CD4-positive, alpha-beta T cell treated with Interleukin-10 for 1 hour (primary cell): ENCODE results near the gene TARS1.
A peak's percentile ranks its signal among the peaks of the same experiment; 100 is the strongest.

Source experiments
- DNase-seq: peaks from one replicate; pipeline ENCODE4 v3.0.0-alpha.2; 2020

TARS1 gene

DNA sequence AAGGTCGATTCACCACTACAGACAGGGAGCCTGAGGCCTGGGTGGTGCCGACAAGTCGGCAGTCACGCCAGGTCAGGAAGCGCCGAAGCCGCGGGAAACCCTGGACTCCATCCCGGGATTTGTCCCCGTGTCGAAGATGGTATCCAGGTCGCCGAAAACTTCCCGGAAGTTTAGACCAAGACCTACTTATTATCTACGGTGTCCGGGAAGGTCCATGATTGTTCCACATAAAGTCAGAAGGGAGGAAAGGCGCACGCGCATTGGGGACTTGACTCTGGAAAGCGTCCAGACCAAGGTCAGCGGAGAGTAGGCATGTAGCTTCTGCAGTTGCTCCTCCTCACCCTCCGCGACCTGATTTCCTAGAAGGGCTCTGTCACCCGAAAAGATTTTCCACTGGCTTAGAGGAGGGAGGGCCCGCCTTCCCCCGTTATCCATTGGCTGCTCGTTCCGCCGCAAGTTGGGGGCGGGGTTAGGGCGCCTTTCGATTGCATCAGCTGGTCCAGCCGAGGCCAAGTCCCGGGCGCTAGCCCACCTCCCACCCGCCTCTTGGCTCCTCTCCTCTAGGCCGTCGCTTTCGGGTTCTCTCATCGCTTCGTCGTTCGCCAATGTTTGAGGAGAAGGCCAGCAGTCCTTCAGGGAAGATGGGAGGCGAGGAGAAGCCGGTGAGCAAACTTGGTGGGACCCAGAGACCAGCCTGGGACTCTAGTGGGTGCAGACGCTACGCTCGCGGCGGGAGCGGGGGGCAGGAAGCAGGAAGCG, at the start of gene TARS1:
Gene TARS1, plus strand, starts transcription at position 484 of the 759 bp plus-strand sequence. Its CDS starts 122 bp downstream, at position 606.
- DNase-seq = peak; percentile 95

DNA sequence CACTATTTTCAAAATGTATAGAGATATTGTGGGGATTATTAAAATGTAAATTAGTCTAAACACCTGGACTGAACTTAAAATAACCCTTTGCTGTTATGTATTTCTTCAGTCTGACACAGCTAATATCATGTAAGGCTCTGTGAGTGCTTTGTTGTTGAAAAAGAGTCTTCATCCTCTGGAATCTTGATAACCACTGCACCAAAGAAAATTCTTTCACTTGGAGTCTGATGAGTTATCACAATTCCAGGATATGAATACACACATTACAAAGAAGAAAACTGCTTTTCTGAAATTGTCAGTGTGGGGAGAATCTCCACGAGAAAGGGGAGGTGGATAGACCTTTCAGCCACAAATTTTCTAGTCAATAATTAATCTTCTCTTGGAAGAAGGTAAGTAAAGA, 42.3 kb upstream of the TARS1 start:
- DNase-seq = no peak

DNA sequence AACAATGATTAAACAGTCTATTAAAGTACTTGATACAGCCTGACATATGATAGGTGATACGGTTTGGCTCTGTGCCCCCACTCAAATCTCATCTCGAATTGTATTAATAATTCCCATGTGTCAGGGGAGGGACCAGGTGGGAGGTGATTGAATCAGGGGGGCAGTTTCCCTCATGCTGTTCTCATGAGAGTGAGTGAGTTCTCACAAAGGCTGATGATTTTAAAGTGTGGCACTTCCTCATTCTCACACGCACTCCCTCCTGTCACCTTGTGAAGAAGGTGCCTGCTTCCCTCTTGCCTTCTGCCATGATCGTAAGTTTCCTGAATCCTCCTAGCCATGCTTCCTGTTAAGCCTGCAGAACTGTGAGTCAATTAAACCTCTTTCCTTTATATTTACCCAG, 40.1 kb upstream of the TARS1 start:
- DNase-seq = no peak

DNA sequence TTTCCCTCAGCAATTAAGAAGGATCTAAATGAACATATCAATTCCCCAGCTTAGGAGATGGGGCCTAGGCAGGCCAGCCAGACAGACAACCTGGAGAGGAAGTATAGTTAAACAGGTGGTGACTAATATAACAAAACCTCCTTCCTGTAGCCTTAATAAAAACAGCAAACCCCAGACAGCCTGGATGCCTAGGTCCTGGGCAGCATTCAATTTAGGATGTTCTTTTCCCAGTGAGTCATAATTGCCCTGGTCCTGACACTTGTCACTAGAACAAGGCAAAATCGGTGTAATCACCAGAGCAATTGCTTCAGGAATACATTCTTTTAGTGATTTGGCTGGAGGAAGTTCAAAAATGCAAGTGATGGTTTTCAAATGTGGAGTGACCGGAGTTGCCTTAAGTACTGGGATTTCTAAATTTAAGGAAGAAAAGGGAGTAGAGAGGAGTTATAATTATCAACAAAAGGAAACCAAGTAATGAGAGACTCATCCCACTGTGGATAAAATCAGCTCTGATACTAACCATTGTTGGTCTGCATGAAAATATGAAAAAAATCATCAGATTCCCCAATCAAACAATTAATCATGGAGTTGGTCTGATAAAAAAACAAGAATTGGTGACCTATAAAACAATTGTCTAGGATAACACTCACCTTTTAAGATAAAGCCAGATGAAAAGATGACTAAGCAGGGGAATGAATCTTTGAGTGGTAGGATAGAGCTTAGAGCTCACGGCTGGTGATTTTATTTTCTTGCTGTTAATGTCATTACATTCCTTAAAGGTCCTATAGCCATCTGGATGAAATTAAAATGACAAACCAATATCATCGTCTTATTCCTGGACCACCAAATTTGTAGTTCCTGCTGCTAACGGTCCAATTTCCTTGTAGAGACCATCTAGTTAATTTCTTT, 39.0 kb upstream of the TARS1 start:
- no peak for DNase-seq

DNA sequence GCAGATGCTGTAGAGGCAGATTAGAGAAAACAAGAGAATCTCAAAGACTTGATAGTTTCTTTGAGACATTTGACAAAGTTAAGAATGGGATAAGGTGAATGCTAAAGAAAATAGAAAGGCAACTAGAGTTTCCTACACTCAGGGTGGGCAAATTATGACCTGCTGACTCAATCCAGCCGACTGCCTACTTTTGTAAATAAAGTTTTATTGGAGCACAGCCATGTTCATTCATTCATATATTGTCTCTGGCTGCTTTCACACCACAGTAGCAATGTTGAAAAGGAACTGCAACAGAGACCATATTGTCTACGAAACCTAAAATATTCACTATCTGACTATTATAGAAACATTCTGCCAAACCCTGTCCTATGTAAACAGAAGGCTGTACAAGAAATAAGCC, 37.6 kb upstream of the TARS1 start:
- no peak for DNase-seq

DNA sequence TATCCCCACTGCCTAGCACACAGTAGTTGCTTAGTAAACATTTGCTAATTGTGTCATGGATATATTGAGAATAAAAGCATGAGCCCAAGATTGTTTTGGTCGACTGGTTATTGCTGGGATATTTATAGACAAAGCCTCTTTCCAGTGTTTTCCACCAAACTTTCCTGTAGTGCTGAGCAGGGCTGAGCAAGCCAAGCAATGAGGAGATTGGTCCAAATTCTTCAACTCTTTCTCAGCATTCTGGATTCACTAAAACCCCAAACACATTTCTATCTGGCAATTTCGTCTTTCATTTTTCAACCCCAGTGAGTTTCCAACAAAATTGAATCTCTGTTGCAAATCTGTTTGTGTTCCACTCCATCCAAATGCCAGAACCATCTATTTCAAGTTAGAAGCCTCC, 31.9 kb upstream of the TARS1 start:
- no peak for DNase-seq

DNA sequence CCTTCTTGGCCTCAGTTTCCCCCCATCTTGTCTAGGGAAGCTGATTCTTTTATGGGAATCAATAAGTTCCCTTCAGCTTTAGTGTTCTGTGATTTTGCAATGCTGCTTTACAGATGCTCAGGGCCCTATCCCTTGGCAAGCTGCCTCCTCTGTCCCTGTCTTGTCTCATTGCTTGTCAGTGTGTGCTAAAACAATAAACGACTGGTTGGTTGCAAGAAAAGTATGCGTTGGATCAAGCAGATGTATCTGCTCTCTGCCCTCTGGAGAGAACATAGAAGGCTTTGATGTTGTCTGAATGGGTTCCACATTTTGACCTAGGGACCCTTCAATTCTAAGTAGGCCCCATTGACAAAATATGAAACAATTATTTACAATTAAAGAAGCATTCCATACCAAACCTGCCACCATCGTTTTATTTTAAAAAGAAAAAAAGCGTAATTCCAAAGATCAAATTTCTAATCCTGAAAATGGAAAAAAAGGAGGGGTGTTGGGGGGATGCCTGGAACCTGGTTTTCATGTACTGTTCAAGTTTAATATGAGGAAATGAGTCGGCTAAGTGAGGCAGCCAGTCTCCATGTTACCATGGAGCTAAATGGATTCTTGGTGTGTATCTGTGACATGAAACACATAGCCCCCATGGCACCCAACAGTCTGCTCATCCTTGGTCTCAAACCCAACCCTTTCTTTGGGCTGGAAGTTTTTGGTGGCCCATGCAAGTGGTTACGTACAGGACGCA, 31.2 kb upstream of the TARS1 start:
- DNase-seq = no peak

DNA sequence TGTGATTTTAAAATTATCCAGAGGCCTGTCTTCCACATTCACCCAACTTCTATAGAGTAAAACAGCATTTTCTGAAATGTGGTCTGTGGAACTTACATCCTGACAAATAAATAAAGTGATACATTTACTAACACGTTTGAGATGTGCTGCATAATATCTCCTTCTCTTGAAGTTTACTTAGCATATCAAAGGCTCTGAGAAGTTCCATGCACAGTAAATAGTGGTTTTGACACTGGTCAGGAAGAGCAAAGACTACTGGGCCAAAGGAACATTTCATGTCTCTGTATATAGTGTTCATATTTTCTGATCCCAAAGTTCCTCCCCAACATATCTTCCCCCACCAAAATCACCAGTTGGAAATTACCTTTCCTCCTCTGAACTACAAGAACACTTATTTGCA, 30.5 kb upstream of the TARS1 start:
- no peak for DNase-seq

DNA sequence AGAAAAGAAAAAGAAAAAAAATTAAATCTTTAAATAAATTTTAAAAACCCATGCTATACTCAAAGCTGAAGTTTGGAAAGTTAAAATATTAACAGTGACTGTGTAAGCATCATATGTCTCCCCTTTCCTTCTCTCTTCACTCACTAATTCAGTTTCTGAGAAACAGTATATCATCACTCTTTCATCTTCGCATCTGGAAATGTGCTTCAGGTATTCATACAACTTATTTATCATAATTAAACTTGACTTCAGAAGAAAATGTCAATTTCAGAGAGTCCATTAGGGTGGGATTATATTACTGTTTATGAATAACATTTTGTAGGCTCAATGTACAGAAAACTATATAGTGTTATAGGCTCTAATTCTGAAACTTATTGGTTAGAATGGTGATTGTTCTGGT, 29.3 kb upstream of the TARS1 start:
- DNase-seq = no peak

DNA sequence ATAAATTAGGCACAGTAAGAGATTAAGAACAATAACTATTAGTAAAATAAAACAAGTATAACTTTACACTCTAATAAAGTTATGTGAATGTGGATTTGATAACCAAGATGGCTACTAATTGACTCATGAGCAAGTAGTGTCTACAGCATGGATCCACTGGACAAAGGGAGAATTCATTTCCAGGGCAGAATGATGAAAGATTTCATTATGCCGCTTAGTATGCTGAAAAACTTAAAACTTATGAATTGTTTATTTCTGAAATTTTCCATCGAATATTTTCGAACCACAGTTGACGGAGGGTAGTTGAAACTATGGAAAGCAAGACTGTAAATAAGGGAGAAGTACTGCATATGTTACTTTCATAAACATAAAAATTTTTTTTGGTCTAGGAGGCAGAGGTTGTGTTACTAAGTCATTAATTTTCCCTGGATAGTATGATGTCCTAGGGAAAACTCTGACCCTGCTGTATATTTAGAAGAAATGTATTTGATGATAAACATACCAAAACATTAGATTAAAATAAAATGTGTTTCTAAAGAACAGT, 24.9 kb upstream of the TARS1 start:
- no peak for DNase-seq

DNA sequence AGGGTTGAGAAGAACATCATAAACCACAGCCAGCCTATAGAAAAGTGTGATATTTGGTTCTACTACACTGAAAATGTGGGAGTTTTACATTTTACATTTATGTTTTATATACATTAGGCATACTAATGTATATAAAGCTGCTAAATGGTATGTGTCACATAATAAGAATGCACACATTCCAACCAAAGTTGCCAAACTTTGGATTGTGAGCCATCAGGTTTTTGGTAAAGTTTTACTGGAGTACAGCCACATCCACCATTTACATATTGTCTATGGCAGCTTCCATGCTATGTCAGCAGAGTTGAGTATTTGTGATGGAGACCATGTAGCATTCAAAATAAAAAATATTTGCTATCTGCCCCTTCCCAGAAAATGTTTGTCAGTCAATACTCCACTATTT, 23.1 kb upstream of the TARS1 start:
- DNase-seq = no peak

DNA sequence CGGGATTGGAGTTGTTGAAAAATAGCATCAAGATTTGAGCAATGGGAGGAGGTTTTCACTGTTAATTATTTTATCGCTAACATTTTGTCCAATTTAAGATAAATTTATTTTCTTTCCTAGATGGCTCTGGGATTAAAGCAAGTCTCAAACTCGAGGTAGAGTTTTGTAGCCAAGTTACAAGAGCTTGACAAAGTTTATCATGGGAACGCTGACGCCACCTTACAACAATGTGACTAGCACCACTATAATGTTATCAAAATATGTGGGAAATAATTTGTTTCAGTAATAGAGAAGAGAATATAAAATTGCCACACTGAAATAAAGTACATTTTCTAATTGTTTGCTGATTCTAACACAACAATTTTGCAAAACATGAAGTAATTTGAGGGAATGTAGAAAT, 19.8 kb upstream of the TARS1 start:
- no peak for DNase-seq

DNA sequence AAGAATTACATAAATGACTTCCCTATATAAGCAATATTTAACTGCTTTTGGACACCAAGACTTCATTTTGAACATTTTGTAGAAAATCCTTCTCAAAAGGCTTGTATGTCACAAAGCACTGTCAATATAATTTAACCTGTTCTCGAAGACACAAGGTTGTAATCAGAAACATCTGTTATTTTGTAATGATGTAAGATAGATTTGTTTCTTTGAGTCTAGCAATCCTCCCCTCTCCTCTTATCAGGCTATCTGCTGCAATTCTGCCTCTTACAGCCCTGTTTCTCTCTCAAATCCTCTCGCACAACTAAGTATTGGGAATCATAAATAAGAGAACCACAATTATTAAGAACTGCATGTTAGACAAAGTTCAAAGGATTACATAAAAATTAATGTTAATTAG, 18.6 kb upstream of the TARS1 start:
- DNase-seq = no peak

DNA sequence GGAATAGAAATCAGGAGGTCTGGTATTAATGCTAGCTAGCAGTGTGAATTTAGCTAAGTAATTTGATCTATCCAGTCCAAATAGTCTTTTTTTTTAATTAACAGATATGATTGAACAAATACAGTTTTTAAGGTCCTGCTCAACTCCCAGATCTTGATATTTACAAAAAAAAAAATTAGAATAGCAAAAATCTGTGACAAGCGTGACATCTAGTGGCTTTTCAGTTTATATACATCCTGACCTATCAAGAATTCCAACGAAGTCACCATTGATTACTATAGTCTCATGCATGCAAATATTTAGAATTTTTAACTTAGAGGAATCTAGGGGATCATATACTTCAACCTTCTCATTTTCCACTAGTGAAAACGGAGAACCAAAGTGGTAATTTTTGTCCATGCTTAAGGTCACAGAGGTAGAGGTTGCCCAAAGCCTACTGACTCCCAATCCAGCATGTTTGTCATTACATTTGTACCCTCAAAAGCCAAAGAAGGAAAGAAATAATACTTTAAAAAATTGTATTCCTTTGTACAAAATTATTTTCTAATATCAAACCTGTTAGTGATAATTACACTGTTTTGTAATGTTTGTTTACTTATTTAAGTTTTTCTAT, 17.6 kb upstream of the TARS1 start:
- no peak for DNase-seq

DNA sequence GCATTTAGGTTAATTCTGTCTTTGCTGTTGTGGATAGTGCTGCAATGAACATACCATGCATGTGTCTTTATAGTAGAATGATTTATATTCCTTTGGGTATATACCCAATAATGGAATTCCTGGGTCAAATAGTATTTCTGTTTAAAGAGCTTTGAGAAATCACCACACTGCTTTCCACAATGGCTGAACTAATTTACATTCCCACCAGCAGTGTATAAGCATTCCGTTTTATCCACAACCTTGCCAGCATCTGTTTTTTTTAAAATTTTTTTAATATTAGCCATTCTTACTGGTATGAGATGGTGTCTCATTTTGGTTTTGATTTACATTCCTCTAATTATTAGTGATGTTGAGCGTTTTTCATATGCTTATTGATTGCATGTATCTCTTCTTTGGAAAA, 15.5 kb upstream of the TARS1 start:
- DNase-seq = no peak

DNA sequence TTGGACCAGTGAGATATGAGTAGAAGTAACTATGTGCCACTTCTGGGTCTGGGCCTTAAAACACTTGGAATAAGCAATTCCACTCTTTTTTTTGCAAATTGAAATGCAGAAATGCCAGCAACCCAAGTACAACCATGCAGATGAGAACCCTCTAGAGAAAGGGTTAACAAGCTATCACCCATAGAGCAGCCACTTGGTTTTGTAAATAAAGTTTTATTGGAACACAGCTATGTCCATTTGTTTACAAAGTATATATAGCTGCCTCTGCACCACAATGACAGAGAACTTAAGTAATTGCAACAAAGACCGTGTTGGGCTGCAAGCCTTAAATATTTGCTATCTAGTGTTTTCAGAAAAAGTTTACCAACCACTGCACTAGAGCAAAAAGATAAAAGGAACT, 9.8 kb upstream of the TARS1 start:
- DNase-seq = no peak

DNA sequence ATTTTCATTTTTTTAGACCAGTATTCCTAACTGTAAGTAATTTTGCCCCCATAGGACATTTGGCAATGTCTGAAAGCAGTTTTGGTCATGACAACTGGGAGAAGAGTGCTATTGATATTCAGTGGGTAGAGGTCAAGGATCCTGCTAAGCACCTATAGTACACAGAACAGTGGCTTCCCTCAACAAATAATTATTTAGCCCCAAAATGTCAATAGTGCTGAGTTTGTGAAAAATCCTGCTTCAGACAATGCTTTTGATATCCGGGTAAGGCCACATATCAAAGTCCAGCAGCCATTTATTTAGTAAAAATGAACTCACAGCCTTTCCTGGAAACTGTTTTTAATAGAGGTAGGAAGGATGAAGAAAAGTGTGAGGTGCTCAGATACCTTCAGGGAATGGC, 8.1 kb upstream of the TARS1 start:
- no peak for DNase-seq

DNA sequence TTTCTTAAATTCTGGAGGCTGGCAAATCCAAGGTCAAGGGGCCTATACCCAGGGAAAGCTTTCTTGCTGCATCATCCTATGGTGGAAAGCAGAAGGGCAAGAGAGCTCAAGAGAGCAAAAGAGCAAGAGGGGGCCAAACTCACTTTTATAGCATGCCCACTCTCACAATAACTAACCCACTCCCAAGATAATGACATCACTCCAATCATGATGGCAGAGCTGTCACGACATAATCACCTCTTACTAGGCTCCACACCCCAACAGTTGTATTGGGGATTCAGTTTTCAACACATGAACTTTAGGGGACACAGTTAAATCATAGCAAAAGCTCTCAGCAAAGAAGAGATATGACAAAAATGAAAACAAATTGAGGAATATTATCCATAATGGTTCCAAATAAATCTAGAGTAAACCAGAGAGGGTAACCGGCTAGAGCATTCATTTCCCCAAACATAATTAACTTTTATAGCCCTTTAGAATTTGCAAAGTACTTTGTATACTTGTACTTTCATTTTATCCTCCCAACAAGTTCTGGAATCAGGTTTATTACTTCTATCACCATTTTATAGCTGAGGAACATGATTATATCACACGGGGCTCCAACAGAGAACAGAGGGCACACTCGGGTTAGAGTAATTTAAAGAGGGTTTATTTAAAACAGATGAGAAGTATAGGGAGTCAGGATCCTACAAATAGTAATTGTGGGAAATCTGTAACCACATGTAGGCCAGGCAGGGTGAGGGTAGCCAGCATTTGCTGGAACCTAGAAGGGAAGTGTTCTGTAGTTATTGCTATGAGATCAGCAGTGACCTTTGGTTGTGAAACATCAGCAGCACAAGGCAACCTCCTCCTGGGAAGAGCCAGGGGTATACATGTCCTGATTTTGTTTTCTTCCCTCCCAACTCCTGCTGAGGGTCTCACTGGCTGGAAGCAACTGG, 7.2 kb upstream of the TARS1 start:
- no peak for DNase-seq

DNA sequence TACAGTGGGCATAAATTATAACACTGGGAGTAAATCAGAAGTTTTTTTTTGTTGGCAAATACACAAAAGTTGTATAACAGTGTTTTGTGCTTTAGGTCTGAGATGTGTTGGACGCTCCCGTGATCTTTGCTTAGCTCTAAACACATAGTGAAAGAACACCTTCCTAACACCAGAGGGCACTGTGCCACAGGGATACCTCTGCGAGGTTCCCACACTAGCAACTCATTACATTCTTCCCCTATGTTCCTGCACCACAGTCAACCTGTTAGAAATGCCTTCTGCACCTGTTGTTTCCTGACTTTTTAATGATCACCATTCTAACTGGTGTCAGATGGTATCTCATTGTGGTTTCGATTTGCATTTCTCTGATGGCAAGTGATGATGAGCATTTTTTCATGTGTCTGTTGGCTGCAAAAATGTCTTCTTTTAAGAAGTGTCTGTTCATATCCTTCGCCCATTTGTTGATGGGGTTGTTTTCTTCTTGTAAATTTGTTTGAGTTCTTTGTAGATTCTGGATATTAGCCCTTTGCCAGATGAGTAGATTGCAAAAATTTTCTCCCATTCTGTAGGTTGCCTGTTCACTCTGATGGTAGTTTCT, 4.8 kb upstream of the TARS1 start:
- peak; percentile 79 for DNase-seq

DNA sequence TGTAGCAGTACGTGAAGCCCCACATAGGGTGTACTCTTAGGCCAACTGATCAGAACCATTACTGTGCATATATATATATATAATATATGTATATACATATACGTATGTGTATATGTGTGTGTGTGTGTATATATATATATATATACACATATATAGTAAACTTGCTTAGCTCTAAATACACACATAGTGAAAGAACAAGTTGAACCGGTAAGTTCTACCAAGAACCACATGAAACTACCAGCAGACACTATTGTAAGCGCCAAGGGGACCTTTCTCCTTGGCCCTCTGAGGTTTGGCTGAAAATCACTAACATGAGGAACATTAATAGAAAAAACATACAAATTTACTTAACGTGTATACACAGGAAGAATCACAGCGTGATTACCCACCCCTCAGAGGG, 1.8 kb upstream of the TARS1 start:
- DNase-seq = no peak

DNA sequence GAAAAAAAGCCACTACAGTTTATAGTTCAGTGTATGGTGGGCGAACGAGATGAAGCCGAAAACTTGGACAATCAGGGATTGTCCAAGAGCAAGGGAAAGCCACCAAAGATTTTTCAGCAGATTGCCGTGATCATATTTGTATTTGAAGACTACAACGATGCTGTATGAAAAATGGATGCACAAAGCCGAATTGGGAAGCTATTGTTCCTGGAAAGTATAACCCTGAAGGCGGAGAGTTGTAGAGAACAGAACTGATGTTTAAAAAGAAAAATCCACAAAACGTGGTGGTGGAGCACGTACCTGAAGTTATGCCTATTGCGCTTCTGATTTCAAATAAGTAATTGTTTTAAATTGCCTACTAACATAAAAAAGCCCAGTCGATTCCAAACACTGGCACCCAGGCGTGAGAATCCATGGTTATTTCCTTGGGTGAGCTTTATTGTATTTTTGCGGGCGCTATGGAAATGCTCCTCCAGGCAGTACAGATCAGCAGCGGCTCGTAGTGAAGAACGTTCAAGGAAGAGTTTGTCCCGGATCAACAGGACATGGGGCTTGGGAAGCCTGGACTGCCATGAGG, 772 bp upstream of the TARS1 start:
- DNase-seq = peak; percentile 8
